ENCODE data around the gene NGRN.

DNA sequence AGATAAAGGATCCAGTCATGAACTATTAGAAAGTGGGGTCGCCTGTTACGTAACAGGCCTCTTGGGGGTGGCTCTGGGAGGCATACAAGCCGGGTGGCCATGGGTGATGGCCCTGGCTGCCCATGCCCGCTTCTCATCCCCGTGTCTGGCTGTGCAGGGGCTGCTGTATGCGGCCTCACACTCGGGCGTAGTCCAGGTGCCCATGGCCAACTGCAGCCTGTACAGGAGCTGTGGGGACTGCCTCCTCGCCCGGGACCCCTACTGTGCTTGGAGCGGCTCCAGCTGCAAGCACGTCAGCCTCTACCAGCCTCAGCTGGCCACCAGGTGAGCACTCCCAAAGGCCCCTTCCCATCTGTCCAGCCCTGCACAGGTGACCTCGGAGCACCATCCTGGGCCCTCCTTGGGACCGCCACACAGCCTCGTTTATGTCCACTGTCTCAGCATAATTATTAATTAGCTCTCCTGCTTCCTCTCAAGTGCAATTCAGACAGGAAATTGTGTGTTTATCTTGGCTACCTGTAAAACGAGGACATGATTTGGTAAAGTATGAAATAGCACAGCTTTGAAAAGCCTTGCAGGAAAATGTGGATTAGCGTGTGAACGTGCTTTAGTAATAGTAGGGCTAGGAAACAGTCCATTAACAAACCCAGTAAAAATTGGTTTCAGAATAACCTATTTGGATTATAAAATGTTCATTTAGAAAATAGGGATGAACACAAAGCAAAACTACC, 39.8 kb upstream of the NGRN start:
- TF ChIP-seq CTCF (IDR thresholded peaks at IDR 0.05) (no peak), EZH2 (IDR thresholded peaks at IDR 0.05; ENCODE audit: borderline replicate concordance, insufficient read depth, low read depth, low read length, poor library complexity, severe bottlenecking) (no peak)
